ENCODE results near the gene MRPL2. TPM values are rescaled to one million over a fixed set of nuclear protein-coding genes. Genes with fewer than 3 reads are reported as not detected.
"Not testable (repeated sequence)": the region's sequence is repeated elsewhere in the genome, so short reads cannot be mapped to it uniquely, and the experiment has no call there.

MRPL2 gene
- total RNA-seq, 1 donor from 2014 or later, result 47.4 TPM

DNA sequence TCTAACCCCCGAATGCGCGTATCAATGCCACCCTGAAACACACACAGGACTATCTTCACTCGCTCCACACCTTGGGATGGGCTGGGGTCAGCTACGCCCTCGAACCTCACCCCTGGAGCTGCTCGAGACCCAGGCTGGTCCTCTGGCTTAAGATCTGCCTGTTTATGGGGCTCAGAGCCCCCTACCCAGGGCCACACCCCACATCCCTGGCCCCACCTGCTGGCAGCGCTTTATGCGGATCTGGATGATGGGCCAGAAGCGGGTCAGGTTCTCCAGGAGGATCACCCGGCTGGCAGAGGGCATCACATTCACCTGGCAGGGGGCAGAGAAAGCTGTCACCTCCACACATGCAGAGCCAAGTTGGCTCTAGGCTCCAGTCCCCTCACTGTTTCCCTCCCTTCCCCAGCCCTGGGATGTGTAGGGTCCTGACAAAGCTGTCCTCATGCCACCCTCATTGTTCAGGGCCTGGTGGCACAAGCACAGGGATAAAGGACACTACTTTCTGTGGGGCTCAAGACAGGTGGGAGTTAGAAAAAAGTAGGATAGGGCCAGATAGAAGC is 13.8 kb downstream of the MRPL2 start:
- Mint-ChIP-seq H3K36me3 (ENCODE audit: low read depth, unreplicated experiment) (peaks cover 28% of the 10 kb centered on the region), H3K27ac (ENCODE audit: unreplicated experiment) (no peak overlapping the region), H3K9me3 (ENCODE audit: unreplicated experiment) (no peaks in the 10 kb centered on the region), H3K4me1 (ENCODE audit: low read depth, unreplicated experiment) (peaks cover under 1% of the 10 kb centered on the region), H3K27me3 (ENCODE audit: low read depth, unreplicated experiment) (no peaks in the 10 kb centered on the region), H3K4me3 (ENCODE audit: unreplicated experiment) (no peak overlapping the region)
- no peaks in the 10 kb centered on the region for H3K4me1 ChIP-seq (ENCODE audit: insufficient read depth, low read length)
- TF ChIP-seq, protein P1, sequence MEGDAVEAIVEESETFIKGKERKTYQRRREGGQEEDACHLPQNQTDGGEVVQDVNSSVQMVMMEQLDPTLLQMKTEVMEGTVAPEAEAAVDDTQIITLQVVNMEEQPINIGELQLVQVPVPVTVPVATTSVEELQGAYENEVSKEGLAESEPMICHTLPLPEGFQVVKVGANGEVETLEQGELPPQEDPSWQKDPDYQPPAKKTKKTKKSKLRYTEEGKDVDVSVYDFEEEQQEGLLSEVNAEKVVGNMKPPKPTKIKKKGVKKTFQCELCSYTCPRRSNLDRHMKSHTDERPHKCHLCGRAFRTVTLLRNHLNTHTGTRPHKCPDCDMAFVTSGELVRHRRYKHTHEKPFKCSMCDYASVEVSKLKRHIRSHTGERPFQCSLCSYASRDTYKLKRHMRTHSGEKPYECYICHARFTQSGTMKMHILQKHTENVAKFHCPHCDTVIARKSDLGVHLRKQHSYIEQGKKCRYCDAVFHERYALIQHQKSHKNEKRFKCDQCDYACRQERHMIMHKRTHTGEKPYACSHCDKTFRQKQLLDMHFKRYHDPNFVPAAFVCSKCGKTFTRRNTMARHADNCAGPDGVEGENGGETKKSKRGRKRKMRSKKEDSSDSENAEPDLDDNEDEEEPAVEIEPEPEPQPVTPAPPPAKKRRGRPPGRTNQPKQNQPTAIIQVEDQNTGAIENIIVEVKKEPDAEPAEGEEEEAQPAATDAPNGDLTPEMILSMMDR (IDR thresholded peaks at IDR 0.05; ENCODE audit: insufficient read depth, low read depth, low read length), result no peak
- no peak for TF ChIP-seq EZH2 (IDR thresholded peaks at IDR 0.05; ENCODE audit: insufficient read depth, low read length)
- no peak for DNase-seq (ENCODE audit: low read depth)
- H3K4me3 ChIP-seq (ENCODE audit: insufficient read depth, low read depth, low read length), result no peak overlapping the region
- no peak for FAIRE-seq
- no peaks in the 10 kb centered on the region for H3K9me3 ChIP-seq (ENCODE audit: insufficient read depth, low read depth, low read length)
- no peak overlapping the region for H2AFZ ChIP-seq (ENCODE audit: low read depth, low read length)
- no peak overlapping the region for H3K9ac ChIP-seq (ENCODE audit: low read length)
- H3K4me2 ChIP-seq (ENCODE audit: low read length), result no peak overlapping the region
- peaks cover 18% of the 10 kb centered on the region for H3K36me3 ChIP-seq (ENCODE audit: insufficient read depth, low read length)
- no peak overlapping the region for H3K27ac ChIP-seq (ENCODE audit: low read depth, low read length)
- no peaks in the 10 kb centered on the region for H3K27me3 ChIP-seq (ENCODE audit: insufficient read depth, low read length)
- H3K79me2 ChIP-seq (ENCODE audit: insufficient read depth, low read length), result peaks cover 9% of the 10 kb centered on the region
- no peaks in the 10 kb centered on the region for H4K20me1 ChIP-seq (ENCODE audit: insufficient read depth, low read length)

DNA sequence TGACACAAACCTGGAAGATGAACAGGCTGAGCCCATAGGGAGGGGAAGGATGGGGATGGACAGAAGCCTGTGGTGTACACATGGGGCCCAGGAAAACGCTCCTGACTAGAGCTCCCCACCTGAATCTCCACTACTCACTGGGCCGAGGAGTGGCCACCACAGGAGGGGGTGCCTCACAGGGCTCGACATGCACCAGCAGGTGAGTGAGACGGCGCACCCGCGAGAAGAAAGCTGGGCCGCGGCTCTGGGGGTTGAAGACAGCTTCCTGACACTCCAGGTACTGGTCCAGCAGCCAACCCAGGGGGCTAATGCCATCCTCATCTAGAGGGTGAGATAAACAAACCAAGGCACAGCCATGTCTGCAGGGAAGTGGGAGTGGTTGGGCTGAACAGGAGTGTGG is 15.9 kb downstream of the MRPL2 start:
- Mint-ChIP-seq H3K36me3 (ENCODE audit: low read depth, unreplicated experiment) (peaks cover 31% of the 10 kb centered on the region), H3K4me3 (ENCODE audit: unreplicated experiment) (no peak overlapping the region), H3K27me3 (ENCODE audit: low read depth, unreplicated experiment) (no peaks in the 10 kb centered on the region), H3K9me3 (ENCODE audit: unreplicated experiment) (no peaks in the 10 kb centered on the region), H3K4me1 (ENCODE audit: low read depth, unreplicated experiment) (no peaks in the 10 kb centered on the region), H3K27ac (ENCODE audit: unreplicated experiment) (no peak overlapping the region)
- Histone ChIP-seq H3K36me3 (ENCODE audit: insufficient read depth, low read length) (peaks cover 6% of the 10 kb centered on the region), H3K4me2 (ENCODE audit: low read length) (no peak overlapping the region), H3K27me3 (ENCODE audit: insufficient read depth, low read length) (no peaks in the 10 kb centered on the region), H3K27ac (ENCODE audit: low read depth, low read length) (no peak overlapping the region), H3K4me1 (ENCODE audit: insufficient read depth, low read length) (no peaks in the 10 kb centered on the region), H3K9ac (ENCODE audit: low read length) (no peak overlapping the region), H2AFZ (ENCODE audit: low read depth, low read length) (no peak overlapping the region), H3K79me2 (ENCODE audit: insufficient read depth, low read length) (no peaks in the 10 kb centered on the region), H3K9me3 (ENCODE audit: insufficient read depth, low read depth, low read length) (no peaks in the 10 kb centered on the region), H4K20me1 (ENCODE audit: insufficient read depth, low read length) (no peaks in the 10 kb centered on the region), H3K4me3 (ENCODE audit: insufficient read depth, low read depth, low read length) (no peak overlapping the region)
- FAIRE-seq, result no peak
- DNase-seq (ENCODE audit: low read depth), result no peak
- TF ChIP-seq, protein P1 (IDR thresholded peaks at IDR 0.05; ENCODE audit: insufficient read depth, low read depth, low read length), result no peak
- TF ChIP-seq EZH2 (IDR thresholded peaks at IDR 0.05; ENCODE audit: insufficient read depth, low read length), result no peak

DNA sequence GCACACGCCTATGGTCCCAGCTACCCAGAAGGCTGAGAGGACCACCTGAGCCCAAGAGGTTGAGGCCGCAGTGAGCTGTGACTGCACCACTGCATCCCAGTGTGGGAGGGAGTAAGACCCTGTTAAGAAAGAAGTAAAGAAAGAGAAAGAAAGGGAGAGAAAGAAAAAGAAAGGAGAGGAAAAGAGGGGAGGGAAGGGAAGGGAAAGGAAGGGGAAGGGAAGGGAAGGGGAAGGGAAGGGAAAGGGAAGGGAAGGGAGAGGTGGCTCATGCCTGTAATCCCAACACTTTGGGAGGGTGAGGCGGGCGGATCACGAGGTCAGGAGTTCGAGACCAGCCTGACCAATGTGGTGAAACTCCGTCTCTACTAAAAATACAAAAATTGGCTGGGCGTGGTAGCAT is 17.8 kb downstream of the MRPL2 start:
- H3K27ac ChIP-seq (ENCODE audit: low read depth, low read length); H3K4me1 ChIP-seq (ENCODE audit: insufficient read depth, low read length); H3K4me2 ChIP-seq (ENCODE audit: low read length); H2AFZ ChIP-seq (ENCODE audit: low read depth, low read length); H3K9me3 ChIP-seq (ENCODE audit: insufficient read depth, low read depth, low read length); H3K4me3 Mint-ChIP-seq (ENCODE audit: unreplicated experiment); H3K9ac ChIP-seq (ENCODE audit: low read length); FAIRE-seq; H3K27me3 Mint-ChIP-seq (ENCODE audit: low read depth, unreplicated experiment); DNase-seq (ENCODE audit: low read depth); H4K20me1 ChIP-seq (ENCODE audit: insufficient read depth, low read length); H3K27ac Mint-ChIP-seq (ENCODE audit: unreplicated experiment); H3K4me3 ChIP-seq (ENCODE audit: insufficient read depth, low read depth, low read length); H3K9me3 Mint-ChIP-seq (ENCODE audit: unreplicated experiment); H3K79me2 ChIP-seq (ENCODE audit: insufficient read depth, low read length); H3K36me3 ChIP-seq (ENCODE audit: insufficient read depth, low read length); H3K27me3 ChIP-seq (ENCODE audit: insufficient read depth, low read length); H3K4me1 Mint-ChIP-seq (ENCODE audit: low read depth, unreplicated experiment): not testable (repeated sequence)
- H3K36me3 Mint-ChIP-seq (ENCODE audit: low read depth, unreplicated experiment), result peaks cover 43% of the 10 kb centered on the region
